Left ventricle myocardium superior (tissue), 1 donor: Measurements from ENCODE around the gene TAS2R7. TPM values are rescaled to one million over a fixed set of nuclear protein-coding genes. Genes with fewer than 3 reads are reported as not detected.

ENCODE experiments used
- ATAC-seq: fragments of 200-7000 bp; cut with Tn5 transposase; one replicate; pipeline ENCODE4 v1.9.1; 2020; ENCODE audit warnings: mild to moderate bottlenecking, moderate library complexity
- DNase-seq: peaks from one replicate; pipeline ENCODE4 v3.0.0-alpha.2; 2020
- intact Hi-C: fragments of 100-400 bp; cut with micrococcal nuclease; formaldehyde crosslinking; loops from one replicate; pipeline ENCODE4 v1.11.0; 2022
- total RNA-seq: library from RNA; stranded (reverse); fragmentation: NEBNext Ultra II Directional; extraction: Animal tissue kit (Norgen Biotek cat#: 25700); gene quantifications from one replicate; pipeline ENCODE4 v1.2.1, GENCODE V29; 2021
- donor health status: DM: no; HTN: yes; CAD: no; lungs with severe emphysema.

Gene TAS2R7
- total RNA-seq, 1 donor from 2014 or later, result not detected

DNA sequence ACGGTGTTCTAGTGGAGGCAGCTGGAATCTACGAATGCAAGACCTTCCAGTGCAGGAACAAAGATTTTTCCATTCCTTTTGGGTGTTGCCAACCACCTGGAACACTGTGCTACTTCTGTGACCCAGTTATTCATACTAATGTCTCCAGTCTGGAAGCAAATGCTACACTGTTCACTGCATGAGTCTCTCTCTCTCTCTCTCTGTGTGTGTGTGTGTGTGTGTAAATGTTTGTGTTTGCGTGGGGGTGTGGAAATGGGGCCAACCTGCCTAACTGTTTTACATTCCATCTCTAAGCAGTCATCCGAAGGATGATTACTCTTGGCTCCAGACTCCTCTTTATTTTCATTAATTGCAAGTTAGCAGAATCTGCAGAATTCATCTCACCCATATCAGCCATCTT, 49.4 kb downstream of the TAS2R7 start:
- intact Hi-C loops, result no loop called here

More for the DNA sequence above, 49.4 kb downstream of the TAS2R7 start:
- no peak for DNase-seq
- no peak for ATAC-seq

Other genes with a start within 250 kb of the TAS2R7 start
- gene MAGOHB, start 189.0 kb downstream of the TAS2R7 start, total RNA-seq, result 11.5 TPM
- not detected for gene STYK1, start 128.6 kb downstream of the TAS2R7 start, total RNA-seq
- 773 TPM for gene YBX3, start 79.3 kb downstream of the TAS2R7 start, total RNA-seq
- not detected for gene TAS2R8, start 4.7 kb upstream of the TAS2R7 start, total RNA-seq
- gene TAS2R9, start 7.5 kb upstream of the TAS2R7 start, total RNA-seq, result not detected
- not detected for gene TAS2R10, start 23.7 kb upstream of the TAS2R7 start, total RNA-seq
- gene PRR4, start 46.8 kb upstream of the TAS2R7 start, total RNA-seq, result 0.94 TPM
- 3.8 TPM for gene PRH1, start 81.6 kb upstream of the TAS2R7 start, total RNA-seq
- gene TAS2R13, start 106.9 kb upstream of the TAS2R7 start, total RNA-seq, result 0.30 TPM
- not detected for gene PRH2, start 126.6 kb upstream of the TAS2R7 start, total RNA-seq
- 0.45 TPM for gene TAS2R14, start 136.6 kb upstream of the TAS2R7 start, total RNA-seq
- gene TAS2R50, start 184.3 kb upstream of the TAS2R7 start, total RNA-seq, result 0.25 TPM
- 0.42 TPM for gene TAS2R20, start 195.7 kb upstream of the TAS2R7 start, total RNA-seq
- 0.77 TPM for gene TAS2R19, start 220.0 kb upstream of the TAS2R7 start, total RNA-seq
- 0.67 TPM for gene TAS2R31, start 228.8 kb upstream of the TAS2R7 start, total RNA-seq